Measurements from ENCODE around the gene SDHB.

The SDHB gene

DNA sequence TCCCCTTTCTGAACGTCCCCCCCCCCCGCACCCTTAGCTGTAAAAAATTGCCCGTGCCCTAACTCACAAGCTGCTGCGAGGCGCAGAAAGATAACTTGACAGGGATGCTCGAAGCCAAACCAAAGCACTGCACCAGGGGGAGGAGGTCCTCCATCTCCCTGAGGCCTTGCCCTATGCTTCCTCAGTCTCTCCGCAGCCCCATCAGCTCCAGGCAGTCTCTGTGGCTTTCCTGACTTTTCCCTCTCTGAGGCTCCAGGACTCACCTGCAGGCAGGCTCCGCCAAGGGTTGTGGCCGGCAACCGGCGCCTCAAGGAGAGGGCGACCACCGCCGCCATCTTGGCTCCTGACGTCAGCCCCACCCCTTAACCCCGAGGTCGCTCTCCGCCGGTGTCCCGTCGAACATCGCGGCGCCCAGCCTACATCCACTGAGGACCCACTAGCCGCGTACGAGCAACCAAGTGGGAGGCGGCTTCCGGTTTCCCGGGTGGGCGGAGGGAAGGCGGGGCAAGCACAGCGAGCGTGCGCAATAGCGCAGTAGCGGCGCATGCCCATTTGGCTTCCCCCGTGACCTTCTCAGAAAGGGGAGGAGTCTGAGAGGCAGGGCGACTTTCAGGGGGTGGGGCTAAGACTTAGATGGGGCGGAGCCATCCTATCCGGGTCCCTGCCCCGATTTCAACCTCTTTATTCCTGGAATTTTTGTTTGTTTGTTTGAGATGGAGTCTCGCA lies at the start of gene SDHB:
TSS of gene SDHB (minus strand) at position 348 of the 726 bp plus-strand sequence. CDS start at position 335, 13 bp downstream.
- DNase-seq = peak; percentile 94 to 97

- no peak for DNase-seq
These were observed 48.4 kb upstream of the SDHB start for GRCh38 chr1:17102232-17102631.

GRCh38 chr1:17101261-17101660 lies 47.4 kb upstream of the SDHB start:
- no peak for DNase-seq

GRCh38 chr1:17099616-17100340 lies 45.9 kb upstream of the SDHB start:
- DNase-seq = no peak

GRCh38 chr1:17098446-17099317 lies 44.9 kb upstream of the SDHB start:
- no peak for DNase-seq

- no peak for DNase-seq
These were observed 44.0 kb upstream of the SDHB start for GRCh38 chr1:17097787-17098186.

GRCh38 chr1:17097147-17097546 lies 43.3 kb upstream of the SDHB start:
- no peak for DNase-seq

DNA sequence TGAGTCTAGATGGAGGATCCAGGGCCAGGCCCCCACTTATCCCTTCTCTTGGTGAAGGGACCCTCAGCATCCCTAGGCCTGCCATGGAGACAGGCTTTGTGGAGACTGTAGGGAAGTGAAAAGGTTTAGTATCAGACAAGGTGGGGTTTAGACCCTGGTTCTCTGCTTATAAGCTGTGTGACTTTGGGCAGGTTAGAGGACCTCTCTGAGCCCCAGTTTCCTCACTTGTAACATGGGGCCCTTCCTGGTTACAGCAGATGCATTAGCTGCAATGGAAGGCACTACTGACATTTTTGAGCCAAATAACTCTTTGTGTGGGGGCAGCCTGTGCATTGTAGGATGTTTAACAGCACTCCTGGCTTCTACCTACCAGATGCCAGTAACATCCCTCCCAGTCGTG lies 42.8 kb upstream of the SDHB start:
- no peak for DNase-seq

DNA sequence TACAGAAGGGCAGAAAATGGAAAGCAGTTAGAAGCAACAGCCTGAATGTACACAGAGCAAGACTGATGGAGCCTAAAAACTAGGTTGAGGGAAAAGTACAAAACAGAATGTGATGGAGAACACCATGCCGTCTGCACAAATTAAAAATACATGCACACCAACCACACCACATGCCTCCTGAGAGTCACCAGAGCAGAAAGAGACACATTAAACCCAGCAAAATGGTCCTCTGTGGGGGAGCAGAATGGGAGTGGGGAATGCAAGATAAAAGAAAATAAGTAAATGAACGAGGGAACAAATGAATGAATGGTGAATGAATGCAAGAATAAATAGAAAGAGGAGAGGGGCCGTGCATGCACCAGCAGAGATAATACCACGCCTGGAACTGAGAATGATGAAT lies 41.3 kb upstream of the SDHB start:
- no peak for DNase-seq

- no peak for DNase-seq
These were observed 40.8 kb upstream of the SDHB start for GRCh38 chr1:17094664-17095063.

DNA sequence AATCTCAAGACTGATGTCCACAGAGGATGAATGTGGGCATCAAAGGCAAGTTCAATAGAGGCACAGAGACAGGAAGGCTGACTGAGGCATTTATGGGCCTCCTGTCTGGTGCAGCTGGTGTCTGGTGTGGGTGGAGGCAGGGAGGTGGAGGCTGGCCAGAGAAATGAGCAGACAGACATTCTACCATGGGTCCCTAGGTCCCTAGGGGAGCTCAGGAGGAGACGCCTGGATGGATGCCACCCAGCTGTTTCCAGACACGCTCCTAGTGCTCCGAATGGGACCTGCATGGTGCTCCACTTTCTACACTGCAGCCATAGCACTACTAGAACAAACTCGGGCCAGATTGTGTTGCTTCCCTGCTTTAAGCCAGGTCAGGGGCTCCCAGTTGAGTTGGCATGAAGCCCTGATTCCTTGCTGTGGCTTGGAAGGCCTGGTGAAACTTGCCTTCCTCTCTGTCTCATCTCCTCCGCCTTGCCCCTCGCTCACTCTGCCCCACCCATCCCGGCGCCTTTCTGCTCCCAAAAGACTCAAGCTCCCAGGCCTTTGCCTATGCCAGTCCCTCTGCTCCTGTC lies 40.1 kb upstream of the SDHB start:
- DNase-seq = no peak

GRCh38 chr1:17091252-17091651 lies 37.4 kb upstream of the SDHB start:
- no peak for DNase-seq

DNA sequence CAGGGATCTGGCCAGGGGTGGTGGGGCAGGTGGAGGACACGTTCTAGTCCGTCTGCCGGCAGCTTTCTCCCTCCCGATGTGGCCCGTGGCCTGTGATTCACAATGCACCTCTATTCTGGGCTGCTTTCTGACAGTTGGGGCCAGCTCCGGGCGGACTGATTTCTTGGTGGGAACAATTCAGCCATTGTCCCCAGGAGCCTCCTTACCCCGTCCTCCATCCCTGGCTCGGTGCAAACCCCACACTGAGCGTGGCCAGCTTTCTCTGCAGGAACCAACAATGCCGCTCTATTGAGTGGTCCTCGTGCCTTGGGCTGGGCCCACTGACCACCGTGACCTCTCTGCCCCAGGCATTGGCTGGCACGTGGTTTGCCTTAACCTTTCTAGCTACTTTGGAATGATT lies 35.7 kb upstream of the SDHB start:
- DNase-seq = no peak

- no peak for DNase-seq
These were observed 32.9 kb upstream of the SDHB start for GRCh38 chr1:17086751-17087150.

GRCh38 chr1:17084787-17085186 lies 31.0 kb upstream of the SDHB start:
- DNase-seq = no peak

DNA sequence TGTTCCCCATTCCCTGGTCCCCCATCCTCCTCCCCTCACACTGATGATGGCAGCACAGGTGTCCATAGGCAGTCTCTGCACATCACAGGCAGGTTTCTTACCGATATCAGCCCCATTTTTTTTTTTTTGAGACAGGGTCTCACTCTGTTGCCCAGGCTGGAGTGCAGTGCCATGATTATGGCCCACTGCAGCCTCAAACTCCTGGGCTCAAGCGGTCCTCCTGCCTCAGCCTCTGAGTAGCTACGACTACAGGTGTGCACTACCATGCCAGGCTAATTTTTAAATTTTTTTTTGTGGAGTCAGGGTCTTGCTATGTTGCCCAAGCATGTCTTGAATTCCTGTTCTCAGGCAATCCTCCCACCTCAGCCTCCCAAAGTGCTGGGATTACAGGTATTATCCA lies 28.9 kb upstream of the SDHB start:
- DNase-seq = no peak

GRCh38 chr1:17081439-17081838 lies 27.6 kb upstream of the SDHB start:
- DNase-seq = no peak

GRCh38 chr1:17080880-17081279 lies 27.0 kb upstream of the SDHB start:
- DNase-seq = no peak

DNA sequence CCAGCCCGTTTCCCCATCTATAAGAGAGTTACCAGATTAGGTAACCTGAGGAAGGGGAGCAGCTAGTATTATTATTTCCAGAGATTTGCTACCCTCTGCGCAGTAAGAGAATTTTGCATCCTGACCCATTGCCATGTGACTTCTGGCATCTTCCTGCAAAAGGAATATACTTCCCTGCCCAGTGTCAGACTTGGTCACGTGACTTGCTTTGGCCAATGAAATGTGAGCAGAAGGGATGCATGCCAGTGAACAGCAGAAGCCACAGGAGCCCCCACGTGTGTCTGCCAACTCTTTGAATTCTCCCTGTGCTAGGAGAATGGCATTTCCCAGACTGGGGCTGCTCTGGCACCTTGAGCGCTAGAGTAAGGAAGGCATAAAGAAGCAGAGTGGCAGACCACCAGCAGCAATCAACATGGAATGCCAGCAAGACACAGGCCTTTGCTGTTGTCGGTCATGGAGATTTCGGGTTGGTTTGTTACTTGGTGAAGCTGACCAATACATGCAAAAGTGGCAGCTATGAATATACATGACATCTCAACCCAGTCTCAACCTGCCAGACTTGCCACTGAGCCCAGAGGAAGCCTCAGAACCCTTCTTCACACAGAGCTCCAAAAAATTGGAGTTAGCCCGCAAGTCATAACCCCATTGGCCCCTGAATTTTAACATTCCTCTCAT lies 26.4 kb upstream of the SDHB start:
- DNase-seq = no peak

- no peak for DNase-seq
These were observed 25.4 kb upstream of the SDHB start for GRCh38 chr1:17078991-17079868.

GRCh38 chr1:17075470-17076255 lies 21.8 kb upstream of the SDHB start:
- DNase-seq = peak; percentile 90 to 94
